GM21515 (cell line): ENCODE measurements around the gene NAPSA.

Experiments
- ATAC-seq: cut with Tn5 transposase; IDR thresholded peaks from one replicate; pipeline ENCODE4 v1.9.1; 2021; ENCODE audit not compliant: unreplicated experiment

The NAPSA gene

DNA sequence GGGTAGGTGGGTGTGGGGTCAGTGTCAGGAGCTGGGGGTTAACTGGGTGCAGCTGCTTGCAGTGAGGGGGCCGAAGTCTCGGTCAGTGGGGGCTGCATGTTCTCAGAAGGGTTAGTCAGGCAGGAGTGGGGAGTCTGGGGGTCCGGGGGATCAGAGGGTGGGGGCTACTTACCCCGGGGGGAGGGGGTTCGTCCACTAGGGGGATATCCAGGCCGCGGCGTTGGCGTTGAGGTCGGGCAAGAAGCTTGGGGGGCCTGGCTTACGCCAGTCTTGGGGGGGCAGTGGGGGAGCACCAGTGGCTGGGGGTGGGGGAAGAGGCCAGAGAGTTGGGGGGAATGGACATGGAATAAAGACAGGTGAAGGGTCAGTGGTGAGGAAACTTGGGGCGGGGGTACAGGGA, 45.4 kb downstream of the NAPSA start:
- ATAC-seq = no peak

DNA sequence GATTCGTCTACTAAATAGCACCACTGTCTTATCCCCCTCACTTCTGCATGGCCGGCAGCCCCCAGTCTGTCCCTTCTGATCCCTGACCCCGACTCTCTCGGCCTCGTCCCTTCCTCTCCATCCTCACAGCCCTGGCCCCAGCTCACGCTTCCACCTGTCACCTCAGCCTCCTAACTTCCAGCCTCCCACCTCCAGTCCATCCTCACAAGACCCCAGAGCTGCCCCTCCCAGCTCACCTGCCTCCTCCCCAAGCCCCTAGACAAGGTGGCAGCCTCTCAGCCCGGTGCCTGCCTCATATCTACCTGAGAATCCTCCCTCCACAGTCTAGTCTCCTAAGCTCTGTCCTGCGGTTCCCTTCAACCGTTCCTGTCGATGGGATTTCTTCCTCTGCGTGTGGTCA, 46.3 kb downstream of the NAPSA start:
- no peak for ATAC-seq

DNA sequence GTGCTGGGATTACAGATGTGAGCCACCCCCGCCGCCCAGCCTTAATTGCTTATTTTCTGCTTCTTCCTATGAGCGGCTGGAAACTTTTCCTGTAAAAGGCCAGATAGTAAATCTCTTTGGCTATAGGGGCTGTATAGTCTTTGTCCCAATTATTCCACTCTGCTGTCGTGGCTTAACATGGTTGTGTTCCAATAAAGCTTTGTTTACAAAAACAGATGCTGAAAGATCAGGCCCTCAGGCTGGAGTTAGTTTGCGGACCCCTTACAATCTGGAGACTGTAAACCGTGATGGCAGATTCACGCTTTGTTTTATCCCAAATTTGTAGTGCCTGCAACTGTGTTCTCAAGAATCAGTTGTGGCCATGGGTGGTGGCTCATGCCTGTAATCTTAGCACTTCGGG, 47.0 kb downstream of the NAPSA start:
- ATAC-seq = no peak

DNA sequence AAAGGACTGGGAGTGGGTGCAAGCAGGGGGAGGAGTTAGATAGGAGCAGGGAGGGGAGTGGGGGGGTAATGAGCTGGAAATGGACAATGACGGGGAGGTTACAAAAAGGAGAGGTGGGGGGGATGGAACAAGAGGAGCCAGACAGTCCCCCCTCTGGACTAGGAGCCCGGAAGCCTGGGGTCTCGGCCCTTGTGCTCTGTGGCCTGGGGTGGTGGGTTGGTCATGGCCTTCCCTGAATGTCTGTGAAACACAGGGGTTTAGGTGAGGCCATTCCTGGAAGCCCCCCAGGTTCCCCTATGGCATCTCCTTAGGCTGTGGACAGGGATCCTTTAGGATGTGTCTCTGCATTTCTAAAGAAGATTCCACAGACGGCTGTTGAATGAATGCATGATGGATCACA, 48.3 kb downstream of the NAPSA start:
- ATAC-seq = no peak

DNA sequence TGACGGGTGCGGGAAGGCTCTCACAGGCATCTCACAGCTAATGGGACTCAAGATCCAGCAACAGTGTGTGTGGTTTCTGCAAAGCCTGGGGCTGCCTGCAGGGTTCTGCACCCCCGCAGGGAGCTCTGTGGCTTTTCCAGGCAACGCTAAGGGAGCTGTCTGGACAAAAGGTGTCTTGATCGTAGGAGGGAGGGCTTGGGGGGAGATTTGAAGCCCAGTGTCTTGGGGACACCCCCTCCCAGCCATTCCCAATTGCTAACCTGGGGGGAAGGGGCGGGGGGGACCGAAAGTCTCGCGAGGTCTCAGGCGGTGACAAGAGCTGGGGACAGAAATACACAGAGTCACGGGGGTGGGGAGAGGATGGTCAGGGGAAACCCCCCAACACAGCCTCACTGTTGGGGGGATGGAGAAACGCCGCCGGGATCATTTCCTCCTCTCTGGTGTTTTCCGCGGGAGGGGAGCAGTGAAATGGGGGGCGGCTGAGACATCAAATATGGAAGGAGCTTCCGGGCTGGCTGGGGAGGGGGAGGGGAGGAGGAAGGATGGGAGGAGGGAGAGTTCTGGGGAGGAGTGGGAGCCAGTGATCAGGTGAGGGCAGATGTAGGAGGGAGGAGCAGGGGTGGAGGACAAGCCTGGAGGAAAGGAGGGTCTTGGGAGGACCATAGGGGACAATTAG, 49.5 kb downstream of the NAPSA start:
- no peak for ATAC-seq

DNA sequence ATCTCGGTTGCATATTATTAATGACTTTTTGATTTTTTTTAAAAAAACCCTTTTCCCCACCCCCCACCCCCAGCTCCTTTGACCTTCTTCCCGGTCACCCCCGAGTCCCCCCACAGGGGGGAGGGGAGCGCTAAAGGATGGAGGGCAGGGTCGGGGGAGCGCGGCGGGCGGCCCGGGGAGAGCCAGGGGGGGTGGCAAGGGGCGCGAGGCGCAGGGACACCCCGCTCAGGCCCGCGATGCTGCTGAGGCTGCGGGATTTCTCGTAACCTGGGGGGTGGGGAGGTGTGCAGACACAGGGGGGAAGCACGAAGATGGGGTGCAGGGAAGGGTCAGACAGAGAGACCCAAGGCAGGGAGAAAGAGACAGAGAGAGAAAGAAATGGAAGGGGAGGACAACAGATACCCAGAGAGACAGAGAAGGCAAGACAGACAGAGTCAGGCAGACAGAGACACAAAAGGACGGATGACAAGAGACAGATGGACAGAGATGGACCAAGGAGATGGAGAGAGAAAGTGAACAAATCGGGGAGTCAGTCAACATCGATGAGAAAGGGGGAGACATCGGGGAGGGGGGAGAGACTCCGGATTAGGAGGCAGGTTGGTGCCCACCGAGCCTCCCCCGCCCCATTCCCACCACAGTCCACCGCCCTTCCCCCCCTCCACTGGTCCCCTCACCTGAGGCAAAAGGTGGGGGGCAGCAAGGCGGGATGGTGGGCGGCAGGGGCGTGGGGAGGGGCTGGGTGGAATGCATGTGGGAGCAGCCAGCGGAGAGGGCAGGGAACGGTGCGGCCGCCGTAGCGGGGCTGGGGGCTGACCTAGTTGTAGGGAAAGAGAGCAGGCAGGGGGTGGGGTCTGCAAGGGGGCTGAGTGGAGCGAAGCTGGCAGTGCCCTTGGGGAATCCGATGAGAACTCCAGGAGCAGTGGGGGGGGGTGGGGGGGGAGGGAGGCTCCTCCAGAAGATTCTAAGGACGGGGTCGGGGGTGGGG, 50.4 kb downstream of the NAPSA start:
- no peak for ATAC-seq

DNA sequence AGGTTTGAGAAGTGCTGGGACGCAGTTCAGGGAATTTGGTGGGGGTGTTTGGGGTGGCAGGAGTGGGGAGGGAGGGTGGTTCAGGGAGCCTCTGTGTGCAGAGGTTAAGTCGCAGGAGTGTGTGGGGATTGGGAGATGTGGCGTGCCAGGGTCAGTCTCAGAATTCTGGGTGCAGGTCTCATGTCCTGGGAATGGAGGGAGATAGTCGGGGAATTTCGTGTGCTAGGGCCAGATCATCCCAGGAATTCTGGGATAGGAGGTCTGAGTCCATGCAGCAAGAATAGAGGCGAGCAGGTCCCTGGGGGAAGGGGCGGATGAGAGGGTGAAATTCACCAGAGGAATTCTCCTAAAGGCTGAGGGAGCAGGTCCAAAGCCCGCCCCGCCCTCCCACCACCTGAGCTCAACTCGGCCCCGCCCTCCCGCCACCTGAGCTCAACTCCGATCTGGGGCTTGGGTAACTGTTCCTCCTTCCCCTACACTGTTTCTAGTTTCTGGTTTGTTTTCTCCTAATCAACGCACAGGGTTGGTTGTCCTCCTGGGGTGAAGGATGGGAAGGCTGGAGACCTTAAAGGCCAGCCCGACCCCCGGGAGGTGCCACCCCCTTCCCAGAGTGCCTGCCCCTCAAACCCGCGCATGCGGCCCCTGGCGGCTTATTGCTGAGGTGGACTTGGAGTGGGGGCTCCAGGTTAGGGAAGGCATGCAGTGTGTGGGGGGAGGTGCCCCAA, 51.5 kb downstream of the NAPSA start:
- ATAC-seq = no peak

DNA sequence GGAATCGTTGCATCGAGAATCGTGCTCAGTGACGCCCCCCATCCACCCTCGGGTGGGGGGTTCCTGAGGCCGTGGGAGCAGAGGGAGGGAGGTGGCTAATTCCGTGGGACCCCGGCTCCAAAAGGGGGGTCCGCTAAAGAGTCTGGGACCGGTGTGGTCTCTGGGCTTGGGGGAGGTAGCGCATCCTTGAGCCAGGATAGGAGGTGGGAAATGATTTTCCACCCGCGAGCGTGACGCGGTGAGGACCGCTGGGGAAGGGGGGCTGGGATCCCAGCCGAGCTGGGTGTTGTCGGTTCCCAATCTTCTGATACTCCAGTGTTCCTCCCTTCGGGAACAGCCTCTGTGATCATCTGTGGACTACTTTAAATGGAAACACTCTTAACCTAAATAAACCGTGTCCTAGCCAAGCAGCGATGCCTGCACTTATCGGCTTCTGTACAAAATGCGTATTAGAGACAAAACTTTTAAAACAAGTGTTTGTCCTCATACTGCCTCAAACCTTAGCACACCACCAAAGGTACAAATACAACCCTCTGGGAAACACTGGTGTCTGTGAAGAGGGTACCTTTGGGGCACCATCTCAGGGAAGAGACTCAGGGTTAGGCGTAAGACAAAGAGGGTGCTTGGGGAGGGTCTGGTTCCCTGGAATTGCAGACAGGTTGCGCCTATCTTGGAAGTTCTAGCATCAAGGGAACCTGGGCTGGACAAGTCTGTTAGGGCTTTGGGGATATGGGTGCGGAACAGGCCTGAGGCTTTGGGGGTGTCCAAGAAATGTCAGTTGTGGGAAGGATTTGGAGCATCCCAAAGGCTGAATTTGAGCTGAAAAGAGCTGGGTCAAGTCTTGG, 52.2 kb downstream of the NAPSA start:
- no peak for ATAC-seq

DNA sequence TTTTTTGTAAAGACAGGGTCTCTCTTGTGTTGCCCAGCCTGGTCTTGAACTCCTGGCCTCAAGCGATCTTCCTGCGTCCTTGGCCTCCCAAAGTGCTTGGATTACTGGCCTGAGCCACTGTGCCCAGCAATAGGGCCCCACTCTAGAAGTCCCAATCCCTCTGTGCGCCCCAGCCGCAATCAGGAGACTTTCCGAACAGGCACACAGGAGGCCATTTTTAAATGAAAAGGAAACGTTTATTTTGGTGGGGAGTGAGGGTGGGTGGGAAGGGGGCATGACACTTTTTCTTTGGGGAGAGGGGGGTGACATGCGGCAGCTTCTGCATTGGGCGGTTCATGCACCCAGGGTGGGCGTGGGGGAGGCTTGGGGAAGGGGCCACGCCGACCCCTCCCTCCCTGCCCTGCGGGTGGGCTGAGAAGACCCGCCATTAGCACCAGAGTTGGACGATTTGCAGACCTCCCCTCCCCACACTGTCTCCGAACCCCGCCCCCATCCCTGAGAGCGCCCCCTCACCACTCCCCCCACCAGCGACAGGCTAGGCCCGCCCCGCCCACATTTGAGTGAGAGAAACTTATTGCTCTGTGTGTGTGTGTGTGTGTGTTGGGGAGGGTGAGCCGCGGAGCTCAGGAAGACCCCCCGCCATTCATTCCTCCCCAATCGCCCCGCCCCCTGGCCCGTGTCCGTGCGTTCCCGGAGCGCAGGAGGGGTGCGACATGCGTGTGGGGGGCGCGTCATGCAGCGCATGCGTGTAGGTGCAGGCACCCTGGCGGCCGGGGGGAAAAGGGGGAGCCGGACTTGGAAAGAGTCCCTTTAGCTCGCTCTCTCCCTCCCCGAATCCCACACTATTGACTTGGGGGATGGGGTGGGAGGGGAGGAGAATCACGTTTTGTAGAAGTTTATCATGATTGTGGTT, 53.5 kb downstream of the NAPSA start:
- no peak for ATAC-seq

DNA sequence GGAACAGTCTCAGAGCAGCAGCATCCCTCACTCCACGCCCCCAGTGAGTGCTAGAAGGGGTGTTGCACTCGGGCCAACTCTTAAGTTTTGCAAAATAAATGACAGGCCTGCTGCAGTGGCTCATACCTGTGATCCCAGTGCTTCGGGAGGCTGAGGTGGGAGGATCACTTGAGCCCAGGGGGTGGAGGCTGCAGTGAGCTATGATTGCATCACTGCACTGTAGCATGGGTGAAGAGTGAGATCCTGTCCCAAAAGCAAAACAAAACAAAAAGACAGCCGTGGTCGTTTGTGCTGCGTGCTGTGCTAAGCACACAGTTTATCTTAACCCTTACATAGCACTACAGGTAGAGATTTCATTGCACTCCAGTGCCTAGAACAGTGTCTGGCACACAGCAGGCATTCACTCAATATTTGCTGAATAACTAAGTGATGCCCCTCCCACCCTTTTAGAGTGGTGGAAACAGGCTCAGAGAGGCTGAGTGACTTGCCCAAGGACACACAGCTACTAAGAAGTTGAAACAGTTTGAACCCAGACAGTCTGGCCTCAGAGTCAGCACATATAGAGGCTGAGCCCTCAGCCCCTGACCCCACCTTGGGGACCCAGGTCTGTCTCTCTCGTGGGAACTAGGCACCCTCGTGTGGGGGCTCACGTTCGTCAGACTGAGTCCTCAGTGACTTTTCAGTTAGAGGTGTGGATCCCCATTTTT, 54.5 kb downstream of the NAPSA start:
- ATAC-seq = no peak

DNA sequence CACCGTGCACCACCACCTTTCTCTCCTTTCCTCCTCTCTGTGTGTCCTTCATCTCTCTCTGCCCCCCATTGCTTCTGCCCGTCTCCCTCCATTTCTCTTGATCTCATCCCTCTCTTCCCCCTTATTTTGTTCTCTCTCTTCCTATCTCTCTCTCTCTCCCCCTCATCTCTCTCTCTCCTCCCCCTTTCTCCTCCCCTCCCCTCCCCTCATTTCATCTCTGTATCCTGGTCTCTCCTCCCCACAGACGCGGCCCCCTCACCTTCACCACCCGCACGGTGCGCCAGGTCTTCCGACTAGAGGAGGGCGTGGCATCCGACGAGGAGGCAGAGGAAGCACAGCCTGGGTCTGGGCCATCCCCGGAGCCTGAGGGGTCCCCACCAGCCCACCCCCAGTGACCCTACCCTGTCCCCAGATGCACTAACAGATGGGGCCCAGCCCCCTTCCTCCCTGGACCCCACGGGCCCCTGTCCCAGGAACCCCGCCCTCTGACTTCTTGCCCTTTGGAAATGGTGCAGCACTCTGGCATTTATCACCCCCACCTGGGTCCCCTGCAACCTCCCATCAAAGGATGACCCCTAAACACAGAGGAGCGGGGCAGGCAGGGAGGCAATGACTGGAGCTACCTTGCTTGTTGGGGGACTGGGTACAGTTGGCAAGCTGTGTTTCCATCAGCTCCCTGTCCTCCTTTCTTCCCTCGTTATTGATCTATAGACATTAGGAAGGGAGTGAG, 55.9 kb downstream of the NAPSA start:
- ATAC-seq = no peak

DNA sequence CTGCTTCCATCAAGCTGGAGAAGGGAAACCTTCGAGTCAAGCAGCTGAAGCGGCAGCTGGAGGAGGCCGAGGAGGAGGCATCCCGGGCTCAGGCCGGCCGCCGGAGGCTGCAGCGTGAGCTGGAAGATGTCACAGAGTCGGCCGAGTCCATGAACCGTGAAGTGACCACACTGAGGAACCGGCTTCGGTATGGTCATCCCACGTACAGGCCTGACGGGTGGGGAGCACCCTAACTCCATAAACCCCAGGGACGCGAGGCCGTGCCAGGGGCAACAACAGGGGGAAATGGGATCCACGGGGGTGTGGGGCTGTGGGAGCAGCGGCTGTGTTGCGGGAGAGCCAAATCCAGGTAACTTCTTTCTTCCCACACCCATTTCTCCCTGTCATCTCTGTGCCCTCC, 56.4 kb downstream of the NAPSA start:
- no peak for ATAC-seq
